Pancreas (tissue), 10 donors: ENCODE data around the gene SMARCB1. TPM values are rescaled to one million over a fixed set of nuclear protein-coding genes. Genes with fewer than 3 reads are reported as not detected.

Experiments used
- ATAC-seq, 4 donors: fragments of 200-7000 bp; cut with Tn5 transposase; one replicate each; pipeline versions ENCODE4 v1.8.0 to v1.9.1; 2020; ENCODE audit warnings: mild to moderate bottlenecking in 4 of 4, moderate library complexity in 4 of 4
- DNase-seq, 6 donors: peaks; one replicate each; pipeline ENCODE4 v3.0.0-alpha.2; 2020
- FAIRE-seq: peaks from 2 replicates; lab custom pipeline; 2012; peaks lifted over from hg19 to GRCh38; lab: Jason Lieb, UNC
- H3K27ac ChIP-seq, 4 donors: fragments of 200-600 bp; sonication (generic); 1 replicate in 3 of 4; 2 replicates in 1 of 4; pipeline versions ENCODE4 v1.5.0 to v1.8.0; 2020
- H3K27me3 ChIP-seq, 4 donors: fragments of 200-600 bp; one replicate each; pipeline ENCODE4 v1.8.0; 2021
- H3K36me3 ChIP-seq, 3 donors: fragments of 200-600 bp; sonication (generic) in 1 of 3; one replicate each; pipeline versions ENCODE4 v1.5.0 to v1.8.0; 2020 to 2021
- H3K4me1 ChIP-seq, 3 donors: fragments of 200-600 bp; one replicate each; pipeline ENCODE4 v1.8.0; 2021
- H3K4me3 ChIP-seq, 4 donors: fragments of 200-600 bp; sonication (generic) in 2 of 4; one replicate each; pipeline versions ENCODE4 v1.5.0 to v1.8.0; 2020 to 2021
- H3K9me3 ChIP-seq, 4 donors: fragments of 200-600 bp; one replicate each; pipeline ENCODE4 v1.8.0; 2021
- WGBS, 2 donors: extraction: QIAGEN DNeasy Blood & Tissue Kit; methylation state at CpG; one replicate each; pipeline ENCODE4 v1.1.7; 2013; 5-methylcytosine and 5-hydroxymethylcytosine counted together
- intact Hi-C, 3 donors: fragments of 100-400 bp; cut with DNase I; formaldehyde crosslinking; loops; one replicate each; pipeline versions ENCODE4 v1.11.1 to v1.14.2; 2022
- polyA plus RNA-seq, 2 donors: library from polyadenylated mRNA; stranded (reverse); fragments of 200-250 nt; gene quantifications; one replicate each; pipeline ENCODE4 v1.2.3, GENCODE V29; 2013
- total RNA-seq, 6 donors: library from RNA; stranded (reverse); fragmentation: NEBNext Ultra II Directional in 4 of 6; extraction: Animal tissue kit (Norgen Biotek cat#: 25700) in 4 of 6; gene quantifications; one replicate each; pipeline versions ENCODE4 v1.2.1 to v1.2.4, GENCODE V29; 2021 to 2023
- TF ChIP-seq, protein P1 (sequence below), 4 donors: fragments of 200-600 bp; sonication (generic) in 3 of 4; IDR thresholded peaks; one replicate each; pipeline versions ENCODE4 v1.5.0 to v1.8.0; 2021; ENCODE audit warnings: antibody characterized with exemption in 4 of 4
- donor health status: healthy with polysubstance abuse.
- donor health status: DM: no; HTN: no; CAD: no; lungs with moderate emphysema.
- donor health status: DM: no; HTN: no; CAD: no.
- donor health status: control.
- donor health status: control.
- donor health status: Bipolar disorder and iron deficiency.
- donor health status: DM: yes; HTN: yes; CAD: no.
- donor health status: DM: no; HTN: no; CAD: no.
- donor health status: DM: no; HTN: no; CAD: no.
- donor health status: DM: yes; HTN: yes; CAD: no.

The SMARCB1 gene
- total and polyA plus RNA-seq, 8 donors: 25.2 to 37.1 (median 30.4) TPM

- Histone ChIP-seq H3K36me3 (peaks cover under 1 to 53% (median 7%) of the 10 kb centered on the region in 3 donors), H3K27ac (no peak overlapping the region), H3K27me3 (no peaks in the 10 kb centered on the region), H3K9me3 (no peaks in the 10 kb centered on the region), H3K4me1 (no peaks in the 10 kb centered on the region), H3K4me3 (no peak overlapping the region)
- intact Hi-C loops: no loop called here
- WGBS, 2 donors: 92 to 94% methylated on average over 10 of the region's 10 CpGs
- ATAC-seq: no peak
- TF ChIP-seq, protein P1, sequence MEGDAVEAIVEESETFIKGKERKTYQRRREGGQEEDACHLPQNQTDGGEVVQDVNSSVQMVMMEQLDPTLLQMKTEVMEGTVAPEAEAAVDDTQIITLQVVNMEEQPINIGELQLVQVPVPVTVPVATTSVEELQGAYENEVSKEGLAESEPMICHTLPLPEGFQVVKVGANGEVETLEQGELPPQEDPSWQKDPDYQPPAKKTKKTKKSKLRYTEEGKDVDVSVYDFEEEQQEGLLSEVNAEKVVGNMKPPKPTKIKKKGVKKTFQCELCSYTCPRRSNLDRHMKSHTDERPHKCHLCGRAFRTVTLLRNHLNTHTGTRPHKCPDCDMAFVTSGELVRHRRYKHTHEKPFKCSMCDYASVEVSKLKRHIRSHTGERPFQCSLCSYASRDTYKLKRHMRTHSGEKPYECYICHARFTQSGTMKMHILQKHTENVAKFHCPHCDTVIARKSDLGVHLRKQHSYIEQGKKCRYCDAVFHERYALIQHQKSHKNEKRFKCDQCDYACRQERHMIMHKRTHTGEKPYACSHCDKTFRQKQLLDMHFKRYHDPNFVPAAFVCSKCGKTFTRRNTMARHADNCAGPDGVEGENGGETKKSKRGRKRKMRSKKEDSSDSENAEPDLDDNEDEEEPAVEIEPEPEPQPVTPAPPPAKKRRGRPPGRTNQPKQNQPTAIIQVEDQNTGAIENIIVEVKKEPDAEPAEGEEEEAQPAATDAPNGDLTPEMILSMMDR (IDR thresholded peaks at IDR 0.05): no peak
- FAIRE-seq: no peak
- DNase-seq: no peak
Measured at GRCh38 chr22:23828800-23829680, 42.3 kb downstream of the SMARCB1 start.

GRCh38 chr22:23829845-23830372 is 43.1 kb downstream of the SMARCB1 start:
- no peak for ATAC-seq
- TF ChIP-seq, protein P1 (IDR thresholded peaks at IDR 0.05): no peak
- no peak for DNase-seq
- Histone ChIP-seq H3K9me3 (no peaks in the 10 kb centered on the region), H3K36me3 (peaks cover 0 to 51% (median 9%) of the 10 kb centered on the region in 3 donors), H3K4me3 (no peak overlapping the region), H3K4me1 (peaks cover 0 to 6% (median 4%) of the 10 kb centered on the region in 3 donors), H3K27me3 (no peaks in the 10 kb centered on the region), H3K27ac (no peak overlapping the region)
- FAIRE-seq: no peak
- WGBS, 2 donors: 81 to 86% methylated on average over 7 of the region's 7 CpGs
- intact Hi-C loops: no loop called here

DNA sequence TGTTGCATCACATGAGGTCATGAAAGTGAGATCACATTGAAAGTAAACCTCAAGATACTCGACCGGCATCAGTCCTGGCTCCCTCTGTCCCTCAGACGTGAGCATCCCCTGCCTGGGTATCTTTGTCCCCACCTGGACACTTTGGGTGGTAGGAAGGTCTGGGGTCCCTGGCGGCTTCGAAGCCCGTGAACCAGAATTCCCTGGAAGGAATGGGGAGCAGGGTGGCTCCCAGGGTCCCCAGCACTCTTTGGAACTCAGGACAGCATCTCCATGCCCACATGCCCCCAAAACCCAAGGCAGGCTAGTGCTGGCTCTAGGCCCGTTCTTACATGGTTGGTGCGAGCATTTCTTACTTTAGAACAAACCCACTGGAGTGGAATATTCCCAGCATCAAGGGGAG is 44.5 kb downstream of the SMARCB1 start:
- peak in 1 of 6 donors; percentile 39 for DNase-seq
- Histone ChIP-seq H3K4me1 (peaks cover 0 to 13% (median 6%) of the 10 kb centered on the region in 3 donors), H3K36me3 (peaks cover 0 to 39% (median 9%) of the 10 kb centered on the region in 3 donors), H3K27ac (no peak overlapping the region), H3K27me3 (no peaks in the 10 kb centered on the region), H3K9me3 (no peaks in the 10 kb centered on the region), H3K4me3 (no peak overlapping the region)
- ATAC-seq: no peak
- TF ChIP-seq, protein P1 (IDR thresholded peaks at IDR 0.05): no peak
- FAIRE-seq: no peak
- intact Hi-C loops: no loop called here
- WGBS, 2 donors: 84 to 92% methylated on average over 8 of the region's 8 CpGs

GRCh38 chr22:23831781-23832180 is 45.0 kb downstream of the SMARCB1 start:
- intact Hi-C loops: no loop called here
- no peak overlapping the region for H3K4me3 ChIP-seq
- WGBS, 2 donors: 78 to 83% methylated on average over 10 of the region's 10 CpGs
- peaks cover 0 to 34% (median 8%) of the 10 kb centered on the region in 3 donors for H3K36me3 ChIP-seq
- peaks cover 0 to 13% (median 6%) of the 10 kb centered on the region in 3 donors for H3K4me1 ChIP-seq
- FAIRE-seq (no peak), DNase-seq (peak in 2 of 6 donors; percentile 49 to 56), ATAC-seq (no peak)
- TF ChIP-seq, protein P1 (IDR thresholded peaks at IDR 0.05): no peak
- H3K27me3 ChIP-seq: no peaks in the 10 kb centered on the region
- H3K9me3 ChIP-seq: no peaks in the 10 kb centered on the region
- H3K27ac ChIP-seq: no peak overlapping the region
